Vagina (tissue), 2 donors: ENCODE measurements around the gene LIMK2.

Experiments used
- POLR2A ChIP-seq, 2 donors: fragments of 450-650 bp; IDR thresholded peaks; one replicate each; pipeline ENCODE4 v1.6.1; 2017; ENCODE audit warnings: antibody characterized with exemption in 2 of 2, mild to moderate bottlenecking in 2 of 2, moderate library complexity in 2 of 2
- POLR2AphosphoS5 ChIP-seq, 2 donors: sonication (generic); formaldehyde crosslinking; IDR thresholded peaks; one replicate each; pipeline ENCODE4 v1.9.0; 2017; ENCODE audit warnings: antibody characterized with exemption in 2 of 2, mild to moderate bottlenecking in 2 of 2, low read depth in 1 of 2; ENCODE audit not compliant: insufficient read depth in 1 of 2
- TF ChIP-seq, protein P1 (sequence below), 3 experiments: fragments of 450-650 bp in 2 of 3; fragments of 200-600 bp in 1 of 3; sonication (generic) in 1 of 3; IDR thresholded peaks; one replicate each; pipeline ENCODE4 v1.5.1; 2017 to 2019; ENCODE audit warnings: antibody characterized with exemption in 3 of 3, mild to moderate bottlenecking in 2 of 3, moderate library complexity in 2 of 3

DNA sequence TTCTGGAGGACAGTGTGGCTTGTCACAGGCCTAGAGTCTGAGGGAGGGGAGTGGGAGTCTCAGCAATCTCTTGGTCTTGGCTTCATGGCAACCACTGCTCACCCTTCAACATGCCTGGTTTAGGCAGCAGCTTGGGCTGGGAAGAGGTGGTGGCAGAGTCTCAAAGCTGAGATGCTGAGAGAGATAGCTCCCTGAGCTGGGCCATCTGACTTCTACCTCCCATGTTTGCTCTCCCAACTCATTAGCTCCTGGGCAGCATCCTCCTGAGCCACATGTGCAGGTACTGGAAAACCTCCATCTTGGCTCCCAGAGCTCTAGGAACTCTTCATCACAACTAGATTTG is 67.2 kb downstream of the LIMK2 start:
- TF ChIP-seq, protein P1, sequence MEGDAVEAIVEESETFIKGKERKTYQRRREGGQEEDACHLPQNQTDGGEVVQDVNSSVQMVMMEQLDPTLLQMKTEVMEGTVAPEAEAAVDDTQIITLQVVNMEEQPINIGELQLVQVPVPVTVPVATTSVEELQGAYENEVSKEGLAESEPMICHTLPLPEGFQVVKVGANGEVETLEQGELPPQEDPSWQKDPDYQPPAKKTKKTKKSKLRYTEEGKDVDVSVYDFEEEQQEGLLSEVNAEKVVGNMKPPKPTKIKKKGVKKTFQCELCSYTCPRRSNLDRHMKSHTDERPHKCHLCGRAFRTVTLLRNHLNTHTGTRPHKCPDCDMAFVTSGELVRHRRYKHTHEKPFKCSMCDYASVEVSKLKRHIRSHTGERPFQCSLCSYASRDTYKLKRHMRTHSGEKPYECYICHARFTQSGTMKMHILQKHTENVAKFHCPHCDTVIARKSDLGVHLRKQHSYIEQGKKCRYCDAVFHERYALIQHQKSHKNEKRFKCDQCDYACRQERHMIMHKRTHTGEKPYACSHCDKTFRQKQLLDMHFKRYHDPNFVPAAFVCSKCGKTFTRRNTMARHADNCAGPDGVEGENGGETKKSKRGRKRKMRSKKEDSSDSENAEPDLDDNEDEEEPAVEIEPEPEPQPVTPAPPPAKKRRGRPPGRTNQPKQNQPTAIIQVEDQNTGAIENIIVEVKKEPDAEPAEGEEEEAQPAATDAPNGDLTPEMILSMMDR (IDR thresholded peaks at IDR 0.05) = no peak
- TF ChIP-seq POLR2A (IDR thresholded peaks at IDR 0.05) (no peak), POLR2AphosphoS5 (IDR thresholded peaks at IDR 0.05; ENCODE audit: insufficient read depth in 1 of 2, low read depth in 1 of 2) (no peak)
